ENCODE measurements around the gene ZNF519.
A peak's percentile ranks its signal among the peaks of the same experiment; 100 is the strongest.
"Not testable (repeated sequence)": the region's sequence is repeated elsewhere in the genome, so short reads cannot be mapped to it uniquely, and the experiment has no call there.

ZNF519 gene

GRCh38 chr18:14132271-14132700 lies at the start of gene ZNF519:
TSS of gene ZNF519 (minus strand) at chr18:14132435. CDS start at chr18:14132277, 158 bp downstream.
- peak; percentile 67 to 80 for DNase-seq (ENCODE audit: low read depth in 2 of 2)

GRCh38 chr18:14179306-14179705 lies 47.1 kb upstream of the ZNF519 start:
- DNase-seq (ENCODE audit: low read depth in 2 of 2): no peak

GRCh38 chr18:14178321-14179196 lies 46.3 kb upstream of the ZNF519 start:
- DNase-seq (ENCODE audit: low read depth in 2 of 2): peak; percentile 55 to 69

GRCh38 chr18:14177540-14178320 lies 45.5 kb upstream of the ZNF519 start:
- DNase-seq (ENCODE audit: low read depth in 2 of 2): not testable (repeated sequence)

- DNase-seq (ENCODE audit: low read depth in 2 of 2): not testable (repeated sequence)
Measured at GRCh38 chr18:14175404-14175803, 43.2 kb upstream of the ZNF519 start.

- DNase-seq (ENCODE audit: low read depth in 2 of 2): no peak
Measured at GRCh38 chr18:14174706-14175085, 42.5 kb upstream of the ZNF519 start.

GRCh38 chr18:14174002-14174705 lies 41.9 kb upstream of the ZNF519 start:
- DNase-seq (ENCODE audit: low read depth in 2 of 2): not testable (repeated sequence)

GRCh38 chr18:14173116-14173951 lies 41.1 kb upstream of the ZNF519 start:
- DNase-seq (ENCODE audit: low read depth in 2 of 2): not testable (repeated sequence)

GRCh38 chr18:14172142-14173115 lies 40.2 kb upstream of the ZNF519 start:
- DNase-seq (ENCODE audit: low read depth in 2 of 2): not testable (repeated sequence)

GRCh38 chr18:14171301-14172141 lies 39.3 kb upstream of the ZNF519 start:
- DNase-seq (ENCODE audit: low read depth in 2 of 2): not testable (repeated sequence)

GRCh38 chr18:14170367-14171036 lies 38.3 kb upstream of the ZNF519 start:
- DNase-seq (ENCODE audit: low read depth in 2 of 2): not testable (repeated sequence)

GRCh38 chr18:14162915-14163314 lies 30.7 kb upstream of the ZNF519 start:
- not testable (repeated sequence) for DNase-seq (ENCODE audit: low read depth in 2 of 2)

- not testable (repeated sequence) for DNase-seq (ENCODE audit: low read depth in 2 of 2)
Measured at GRCh38 chr18:14151564-14152113, 19.4 kb upstream of the ZNF519 start.

GRCh38 chr18:14150766-14151165 lies 18.5 kb upstream of the ZNF519 start:
- not testable (repeated sequence) for DNase-seq (ENCODE audit: low read depth in 2 of 2)

- DNase-seq (ENCODE audit: low read depth in 2 of 2): not testable (repeated sequence)
Measured at GRCh38 chr18:14149916-14150420, 17.7 kb upstream of the ZNF519 start.

- not testable (repeated sequence) for DNase-seq (ENCODE audit: low read depth in 2 of 2)
Measured at GRCh38 chr18:14149121-14149850, 17.1 kb upstream of the ZNF519 start.

Data from stimulated activated CD4-positive, alpha-beta T cell treated with anti-CD3 and anti-CD28 coated beads, Interleukin-1b, Interleukin-23, amount 100 ng/mL, for 4 hours (primary cell).